Gastroesophageal sphincter (tissue), 4 donors: ENCODE measurements around the gene CHST10. TPM values are rescaled to one million over a fixed set of nuclear protein-coding genes. Genes with fewer than 3 reads are reported as not detected.

Experiments
- ATAC-seq: fragments of 150-250 bp; one replicate; pipeline ENCODE4 v1.9.1; 2016; ENCODE audit warnings: mild to moderate bottlenecking, moderate library complexity
- H3K27ac ChIP-seq, 4 donors: fragments of 200-600 bp; sonication (generic) in 3 of 4; 1 replicate in 3 of 4; 2 replicates in 1 of 4; pipeline ENCODE4 v1.5.1; 2016 to 2019
- H3K27me3 ChIP-seq: fragments of 200-600 bp; sonication (generic); one replicate; pipeline ENCODE4 v1.5.1; 2019
- H3K36me3 ChIP-seq, 2 donors: fragments of 200-600 bp; sonication (generic); one replicate each; pipeline ENCODE4 v1.5.1; 2019; ENCODE audit warnings: control low read depth in 1 of 2
- H3K4me1 ChIP-seq, 3 donors: fragments of 200-600 bp; sonication (generic); 1 replicate in 2 of 3; 2 replicates in 1 of 3; pipeline ENCODE4 v1.5.1; 2016 to 2019; ENCODE audit warnings: control low read depth in 2 of 3
- H3K4me3 ChIP-seq, 2 donors: fragments of 200-600 bp; sonication (generic); one replicate each; pipeline ENCODE4 v1.5.1; 2019; ENCODE audit warnings: mild to moderate bottlenecking in 1 of 2, moderate library complexity in 1 of 2
- H3K9me3 ChIP-seq, 3 donors: fragments of 200-600 bp; sonication (generic); one replicate each; pipeline ENCODE4 v1.5.1; 2017 to 2019; ENCODE audit warnings: control low read depth in 2 of 3
- EP300 ChIP-seq: sonication (generic); formaldehyde crosslinking; IDR thresholded peaks from one replicate; pipeline ENCODE4 v1.6.1; 2017; ENCODE audit warnings: antibody characterized with exemption, mild to moderate bottlenecking
- POLR2A ChIP-seq, 2 donors: fragments of 450-650 bp; IDR thresholded peaks; one replicate each; pipeline ENCODE4 v1.6.1; 2017; ENCODE audit warnings: antibody characterized with exemption in 2 of 2, mild to moderate bottlenecking in 2 of 2, moderate library complexity in 1 of 2
- POLR2AphosphoS5 ChIP-seq: sonication (generic); formaldehyde crosslinking; IDR thresholded peaks from one replicate; pipeline ENCODE4 v1.6.1; 2017; ENCODE audit warnings: antibody characterized with exemption
- WGBS, 2 donors: methylation state at CpG; one replicate each; pipeline ENCODE4 v1.1.5; 2018; ENCODE audit warnings: low coverage in 1 of 2; 5-methylcytosine and 5-hydroxymethylcytosine counted together
- total RNA-seq, 4 donors: library from RNA; depleted of rRNA; stranded (reverse); fragments of >200 nt; gene quantifications; one replicate each; pipeline ENCODE4 v1.1.0, GENCODE V29; 2016
- TF ChIP-seq, protein P1 (sequence below), 4 experiments: fragments of 200-600 bp in 2 of 4; fragments of 450-650 bp in 2 of 4; sonication (generic) in 1 of 4; IDR thresholded peaks; one replicate each; pipeline ENCODE4 v1.5.1; 2017 to 2019; ENCODE audit warnings: antibody characterized with exemption in 4 of 4, mild to moderate bottlenecking in 2 of 4, moderate library complexity in 2 of 4

Gene CHST10
- total RNA-seq, 4 donors from 2014 or later, result 10.6 to 21.9 (median 13.3) TPM

- TF ChIP-seq POLR2A (IDR thresholded peaks at IDR 0.05) (no peak), EP300 (no peak), POLR2AphosphoS5 (no peak)
- TF ChIP-seq, protein P1, sequence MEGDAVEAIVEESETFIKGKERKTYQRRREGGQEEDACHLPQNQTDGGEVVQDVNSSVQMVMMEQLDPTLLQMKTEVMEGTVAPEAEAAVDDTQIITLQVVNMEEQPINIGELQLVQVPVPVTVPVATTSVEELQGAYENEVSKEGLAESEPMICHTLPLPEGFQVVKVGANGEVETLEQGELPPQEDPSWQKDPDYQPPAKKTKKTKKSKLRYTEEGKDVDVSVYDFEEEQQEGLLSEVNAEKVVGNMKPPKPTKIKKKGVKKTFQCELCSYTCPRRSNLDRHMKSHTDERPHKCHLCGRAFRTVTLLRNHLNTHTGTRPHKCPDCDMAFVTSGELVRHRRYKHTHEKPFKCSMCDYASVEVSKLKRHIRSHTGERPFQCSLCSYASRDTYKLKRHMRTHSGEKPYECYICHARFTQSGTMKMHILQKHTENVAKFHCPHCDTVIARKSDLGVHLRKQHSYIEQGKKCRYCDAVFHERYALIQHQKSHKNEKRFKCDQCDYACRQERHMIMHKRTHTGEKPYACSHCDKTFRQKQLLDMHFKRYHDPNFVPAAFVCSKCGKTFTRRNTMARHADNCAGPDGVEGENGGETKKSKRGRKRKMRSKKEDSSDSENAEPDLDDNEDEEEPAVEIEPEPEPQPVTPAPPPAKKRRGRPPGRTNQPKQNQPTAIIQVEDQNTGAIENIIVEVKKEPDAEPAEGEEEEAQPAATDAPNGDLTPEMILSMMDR (IDR thresholded peaks at IDR 0.05), result no peak
- H3K27ac ChIP-seq, result no peak overlapping the region
- H3K4me3 ChIP-seq, result no peak overlapping the region
- H3K27me3 ChIP-seq, result no peaks in the 10 kb centered on the region
- H3K4me1 ChIP-seq, result no peaks in the 10 kb centered on the region
- H3K9me3 ChIP-seq, result no peaks in the 10 kb centered on the region
- peaks cover 0 to 71% of the 10 kb centered on the region in 2 donors for H3K36me3 ChIP-seq
- 67 to 81% methylated on average over 3 to 6 of the region's 6 CpGs for WGBS, 2 donors
- ATAC-seq, result no peak
These were observed 10.4 kb downstream of the CHST10 start for GRCh38 chr2:100407073-100407472.

DNA sequence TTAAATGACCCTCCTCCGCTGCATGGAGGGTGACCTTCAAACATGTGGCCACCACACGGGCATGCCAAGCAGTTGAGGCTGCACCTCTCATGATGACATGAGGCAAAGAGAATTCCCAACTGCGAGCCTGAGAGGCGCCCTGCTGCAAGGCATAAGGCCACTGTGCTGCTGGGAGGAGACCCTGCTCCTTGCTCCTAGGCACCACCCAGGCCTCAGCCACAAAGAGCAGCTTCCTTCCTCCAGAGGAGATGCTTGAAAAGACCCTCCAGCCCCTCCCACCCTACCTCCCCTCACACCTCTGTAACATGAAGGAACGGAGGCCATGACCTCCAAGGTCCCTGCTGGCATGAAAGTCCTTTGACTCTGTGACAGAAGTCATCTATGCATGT, 11.4 kb downstream of the CHST10 start:
- 81 to 92% methylated on average over 2 of the region's 5 CpGs for WGBS, 2 donors

GRCh38 chr2:100405403-100406119, 11.9 kb downstream of the CHST10 start:
- Histone ChIP-seq H3K9me3 (no peaks in the 10 kb centered on the region), H3K27me3 (no peaks in the 10 kb centered on the region), H3K4me3 (no peak overlapping the region), H3K36me3 (peaks cover 0 to 79% of the 10 kb centered on the region in 2 donors), H3K27ac (no peak overlapping the region), H3K4me1 (no peaks in the 10 kb centered on the region)
- WGBS, 2 donors, result 88 to 90% methylated on average over 4 to 12 of the region's 13 CpGs
- no peak for TF ChIP-seq EP300
- no peak for TF ChIP-seq POLR2AphosphoS5
- TF ChIP-seq, protein P1 (IDR thresholded peaks at IDR 0.05), result no peak
- no peak for TF ChIP-seq POLR2A (IDR thresholded peaks at IDR 0.05)
- no peak for ATAC-seq

More for the DNA sequence above, 11.4 kb downstream of the CHST10 start:
- no peak overlapping the region for H3K4me3 ChIP-seq
- no peaks in the 10 kb centered on the region for H3K27me3 ChIP-seq
- TF ChIP-seq POLR2A (IDR thresholded peaks at IDR 0.05) (no peak), POLR2AphosphoS5 (no peak)
- TF ChIP-seq, protein P1 (IDR thresholded peaks at IDR 0.05), result no peak
- peaks cover 0 to 74% of the 10 kb centered on the region in 2 donors for H3K36me3 ChIP-seq
- no peaks in the 10 kb centered on the region for H3K9me3 ChIP-seq
- no peak for ATAC-seq
- H3K4me1 ChIP-seq, result no peaks in the 10 kb centered on the region
- H3K27ac ChIP-seq, result no peak overlapping the region

- Histone ChIP-seq H3K9me3 (no peaks in the 10 kb centered on the region), H3K4me1 (no peaks in the 10 kb centered on the region), H3K27me3 (no peaks in the 10 kb centered on the region), H3K27ac (no peak overlapping the region), H3K36me3 (peaks cover 0 to 88% of the 10 kb centered on the region in 2 donors), H3K4me3 (no peak overlapping the region)
- no peak for ATAC-seq
- WGBS, 2 donors, result 67 to 95% methylated on average over 1 to 7 of the region's 7 CpGs
- no peak for TF ChIP-seq EP300
- TF ChIP-seq, protein P1 (IDR thresholded peaks at IDR 0.05), result no peak
- TF ChIP-seq POLR2AphosphoS5, result no peak
- TF ChIP-seq POLR2A (IDR thresholded peaks at IDR 0.05), result no peak
These were observed 13.1 kb downstream of the CHST10 start for GRCh38 chr2:100404411-100404810.

GRCh38 chr2:100403722-100404121, 13.7 kb downstream of the CHST10 start:
- Histone ChIP-seq H3K9me3 (no peaks in the 10 kb centered on the region), H3K27ac (no peak overlapping the region), H3K4me3 (no peak overlapping the region), H3K27me3 (no peaks in the 10 kb centered on the region), H3K4me1 (no peaks in the 10 kb centered on the region), H3K36me3 (peaks cover 0 to 85% of the 10 kb centered on the region in 2 donors)
- TF ChIP-seq EP300, result no peak
- TF ChIP-seq POLR2AphosphoS5, result no peak
- TF ChIP-seq, protein P1 (IDR thresholded peaks at IDR 0.05), result no peak
- TF ChIP-seq POLR2A (IDR thresholded peaks at IDR 0.05), result no peak
- 80 to 89% methylated on average over 2 of the region's 10 CpGs for WGBS, 2 donors
- ATAC-seq, result no peak
